Activated CD4-positive, alpha-beta T cell treated with anti-CD3 and anti-CD28 coated beads, Interleukin-2, amount 50 U/mL, for 1 hour (primary cell): Measurements from ENCODE around the gene FAM83C.

Experiments used
- DNase-seq: peaks from one replicate; pipeline ENCODE4 v3.0.0-alpha.2; 2020

FAM83C gene

DNA sequence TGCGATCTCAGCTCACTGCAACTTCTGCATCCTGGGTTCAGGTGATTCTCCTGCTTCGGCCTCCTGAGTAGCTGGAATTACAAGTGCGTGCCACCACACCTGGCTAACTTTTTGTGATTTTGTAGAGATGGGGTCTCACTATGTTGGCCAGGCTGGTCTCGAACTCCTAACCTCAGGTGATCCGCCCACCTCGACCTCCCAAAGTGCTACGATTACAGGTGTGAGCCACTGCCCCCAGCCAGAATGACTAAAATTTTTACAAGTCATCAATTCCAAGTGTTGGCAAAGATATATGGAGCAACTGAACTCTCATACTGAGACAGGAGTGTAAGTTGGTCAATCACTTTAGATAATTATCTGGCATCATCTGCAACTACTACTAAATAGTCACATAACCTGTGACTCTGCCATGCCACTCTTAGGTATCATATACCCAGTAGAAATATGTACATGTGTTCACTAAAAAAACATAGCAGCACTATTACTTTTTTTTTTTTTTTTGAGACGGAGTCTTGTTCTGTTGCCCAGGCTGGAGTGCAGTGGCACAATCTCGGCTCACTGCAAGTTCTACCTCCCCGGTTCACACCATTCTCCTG, 10.6 kb downstream of the FAM83C start:
- DNase-seq: no peak

DNA sequence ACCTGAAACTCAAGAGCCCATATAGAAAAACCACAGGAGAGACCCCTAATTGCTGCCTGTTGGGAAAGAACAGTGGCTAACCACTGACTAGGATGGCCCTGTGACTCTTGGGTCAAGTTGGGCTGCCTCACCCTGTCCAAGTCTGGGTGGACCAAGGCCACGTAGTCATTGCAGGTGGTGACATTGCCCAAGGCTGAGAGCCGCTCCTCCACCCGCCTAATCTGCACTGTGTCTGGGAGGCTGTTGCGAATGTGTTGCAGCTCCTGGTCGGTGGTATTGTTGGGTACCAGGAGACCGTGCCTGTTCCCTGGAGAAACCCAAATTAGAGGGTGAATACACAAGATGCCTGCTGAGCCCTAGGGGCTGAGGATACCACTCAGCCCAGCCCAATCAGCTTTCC, 11.7 kb downstream of the FAM83C start:
- DNase-seq: no peak

DNA sequence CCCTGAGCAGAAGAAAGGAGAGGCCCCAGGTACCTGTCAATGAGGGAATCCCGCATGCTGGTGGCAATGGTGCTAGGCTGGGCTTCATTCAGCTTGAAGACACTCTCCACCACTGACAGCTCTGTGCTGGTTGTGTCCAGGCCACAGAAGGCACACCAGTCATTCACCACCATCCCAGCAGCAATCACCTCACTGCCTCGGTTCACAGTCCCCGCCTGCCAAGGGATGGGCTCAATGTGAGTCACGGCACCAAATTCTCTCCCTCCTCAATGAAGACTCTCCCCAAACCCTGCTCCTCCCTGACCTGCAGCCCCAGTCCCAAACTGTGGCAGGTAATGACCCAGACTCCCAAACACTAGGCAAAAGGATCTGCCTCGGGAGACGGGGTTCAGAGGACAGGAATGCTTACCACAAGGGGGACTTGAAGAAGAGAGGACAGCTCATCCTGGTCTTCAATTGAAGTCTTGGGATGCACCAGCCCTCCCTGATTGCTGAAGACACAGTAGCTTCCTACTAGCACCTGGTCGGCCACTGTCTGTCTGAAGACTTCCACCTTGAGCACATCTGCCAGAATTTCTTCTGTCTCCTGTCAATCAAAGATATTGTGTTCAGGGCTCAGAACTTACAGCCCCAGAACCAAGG, 12.6 kb downstream of the FAM83C start:
- no peak for DNase-seq

DNA sequence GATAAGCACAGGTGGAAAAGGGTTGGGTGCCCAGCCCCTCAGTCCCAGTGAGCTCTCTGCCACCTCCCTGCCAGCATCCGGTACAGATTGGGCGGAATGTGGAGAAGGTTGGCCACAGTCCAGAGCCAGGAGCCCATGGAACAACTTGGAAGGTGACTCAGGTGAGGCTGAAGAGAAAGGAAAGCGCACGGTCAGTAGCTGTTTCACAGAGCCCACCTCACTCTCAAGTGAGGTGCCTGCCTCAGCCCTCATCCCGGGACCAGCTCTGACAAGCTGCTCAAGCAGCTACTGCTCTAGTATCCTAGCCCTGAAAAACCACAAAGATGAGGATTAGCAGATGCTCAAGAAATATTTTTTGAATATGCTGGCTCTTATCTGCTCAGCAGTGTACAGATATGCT, 13.2 kb downstream of the FAM83C start:
- no peak for DNase-seq

DNA sequence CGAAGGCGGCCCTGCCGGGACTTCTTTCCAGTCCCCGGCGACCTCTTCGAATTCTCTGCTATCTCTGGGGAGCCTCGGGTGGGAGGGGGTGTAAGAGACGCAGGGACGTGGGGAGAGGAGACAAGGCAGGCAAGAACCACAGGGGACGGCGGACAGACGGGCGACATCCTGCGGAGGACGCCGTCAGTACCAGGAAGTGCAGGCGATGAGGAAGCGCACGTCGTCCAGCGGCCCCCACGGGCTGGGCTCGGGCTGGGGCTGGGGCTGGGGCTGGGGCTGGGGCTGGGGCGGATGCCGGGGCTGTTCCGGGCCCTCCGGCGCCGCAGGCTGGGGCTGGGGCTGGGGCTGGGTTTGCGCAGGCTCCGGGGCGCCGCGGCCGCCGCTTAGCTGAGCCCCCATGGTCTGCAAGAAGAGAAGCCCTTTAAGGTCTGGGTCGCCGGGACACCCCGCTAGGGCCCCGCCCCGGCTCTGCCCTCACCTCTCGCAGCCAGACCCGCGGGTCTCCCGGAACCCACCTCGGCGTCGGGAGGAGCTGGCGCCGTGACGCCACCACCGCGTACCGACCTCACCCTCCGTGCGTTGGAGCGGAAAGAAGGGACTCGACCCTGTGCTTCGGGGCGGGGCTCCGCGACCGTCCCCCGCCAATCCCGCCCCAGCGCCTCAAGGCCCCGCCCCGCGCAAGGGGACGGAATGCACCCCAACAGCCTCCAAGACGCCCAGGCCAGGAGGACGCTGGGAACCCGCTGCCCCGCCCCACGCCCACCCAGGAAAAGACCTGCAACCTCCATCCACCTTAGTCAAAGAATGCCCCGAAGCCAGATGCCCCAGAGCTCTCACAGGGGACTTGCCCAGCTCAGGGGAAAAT, 14.5 kb downstream of the FAM83C start, which contains the start of gene MMP24OS:
Gene MMP24OS, minus strand, starts transcription at position 592 of the 865 bp plus-strand sequence. Its CDS starts 193 bp downstream, at position 399.
- DNase-seq: peak; percentile 88

DNA sequence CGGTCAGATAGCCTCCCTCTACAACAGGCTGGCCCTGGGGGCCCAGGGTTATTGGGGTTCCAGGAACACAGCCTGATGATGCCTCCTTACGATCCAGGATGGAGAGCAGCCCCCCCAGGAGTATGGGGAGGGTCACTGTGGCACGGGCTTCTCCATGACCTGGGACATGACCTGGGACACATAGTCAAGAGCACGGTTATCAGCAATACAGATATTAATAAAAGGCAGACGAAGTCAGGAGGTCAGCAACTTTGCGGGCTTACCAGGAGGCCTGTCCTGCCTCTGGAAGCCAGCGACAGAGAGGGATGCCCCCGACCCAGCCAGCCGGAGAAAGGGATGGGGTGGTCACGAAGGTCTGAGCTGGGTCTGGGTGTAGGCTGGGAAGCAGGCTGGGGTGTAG, 15.1 kb downstream of the FAM83C start:
- no peak for DNase-seq

DNA sequence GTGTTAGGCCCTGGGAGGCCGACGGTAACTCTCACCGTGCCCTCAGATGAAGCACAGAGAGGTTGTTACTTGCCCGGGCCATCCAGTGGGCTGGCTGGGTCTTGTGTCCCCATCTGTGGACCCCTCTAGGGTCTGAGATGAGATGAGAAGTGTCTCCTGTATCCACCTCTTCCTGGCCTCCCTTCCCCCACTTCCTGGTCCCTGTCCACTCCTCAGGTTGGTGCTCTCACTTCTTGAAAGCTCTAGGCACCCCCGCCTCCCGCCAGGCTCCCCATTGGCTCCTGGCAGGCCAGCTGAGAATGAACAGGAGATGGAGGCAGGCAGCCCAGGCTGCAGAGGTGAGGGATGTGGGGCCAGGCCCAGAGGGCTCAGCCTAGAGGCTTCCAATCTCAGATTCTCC, 15.8 kb downstream of the FAM83C start:
- DNase-seq: no peak

DNA sequence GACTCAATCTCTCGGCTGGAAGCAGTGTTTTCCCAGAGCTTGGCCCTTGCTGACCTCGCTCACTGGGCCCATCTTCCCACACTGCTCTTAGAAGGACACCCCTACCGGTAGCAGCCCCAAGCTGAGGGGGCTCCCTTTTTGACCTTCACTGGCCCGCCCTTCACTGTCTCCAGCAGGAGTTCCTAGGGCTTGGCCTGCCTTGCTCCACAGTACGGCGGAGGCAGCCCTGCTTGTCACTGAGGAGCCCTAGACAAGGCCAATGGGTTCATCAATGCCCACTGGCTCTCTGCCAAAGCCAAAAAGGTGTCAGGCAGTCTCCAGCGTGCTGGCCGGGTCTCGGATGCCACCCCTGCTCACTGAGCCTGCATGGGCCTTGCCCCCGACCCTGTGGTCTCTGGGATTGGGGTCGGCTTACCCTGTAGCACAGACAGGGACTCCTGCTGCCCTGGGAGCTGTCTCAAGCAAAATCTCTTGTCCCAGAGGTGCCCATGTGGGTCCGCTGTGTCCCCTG, 16.4 kb downstream of the FAM83C start:
- DNase-seq: no peak

DNA sequence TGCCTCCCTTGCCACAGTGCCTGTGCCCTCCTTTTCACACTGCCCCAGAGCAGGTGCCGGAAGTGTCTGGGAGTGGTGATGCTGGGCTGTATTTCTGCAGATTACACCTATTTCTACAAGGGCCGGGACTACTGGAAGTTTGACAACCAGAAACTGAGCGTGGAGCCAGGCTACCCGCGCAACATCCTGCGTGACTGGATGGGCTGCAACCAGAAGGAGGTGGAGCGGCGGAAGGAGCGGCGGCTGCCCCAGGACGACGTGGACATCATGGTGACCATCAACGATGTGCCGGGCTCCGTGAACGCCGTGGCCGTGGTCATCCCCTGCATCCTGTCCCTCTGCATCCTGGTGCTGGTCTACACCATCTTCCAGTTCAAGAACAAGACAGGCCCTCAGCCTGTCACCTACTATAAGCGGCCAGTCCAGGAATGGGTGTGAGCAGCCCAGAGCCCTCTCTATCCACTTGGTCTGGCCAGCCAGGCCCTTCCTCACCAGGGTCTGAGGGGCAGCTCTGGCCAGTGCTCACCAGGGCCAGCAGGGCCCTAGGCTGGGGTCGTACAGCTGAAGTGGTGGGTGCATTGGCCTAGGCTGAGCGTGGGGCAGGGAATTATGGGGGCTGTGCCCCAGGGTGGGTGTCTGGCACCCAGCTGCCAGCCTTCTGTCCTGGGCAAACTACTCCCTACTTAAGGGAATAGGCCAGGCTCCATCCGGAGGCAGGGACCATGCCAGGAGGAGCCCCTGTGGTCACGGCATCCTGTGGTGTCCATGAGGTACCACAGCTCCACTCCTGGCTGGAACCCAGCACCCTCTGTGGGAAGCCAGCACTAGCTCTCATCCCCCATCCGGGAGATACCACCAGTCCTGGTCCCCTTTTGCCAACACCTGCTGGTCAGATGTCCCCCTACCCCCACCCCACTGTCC, 17.8 kb downstream of the FAM83C start:
- DNase-seq: no peak

DNA sequence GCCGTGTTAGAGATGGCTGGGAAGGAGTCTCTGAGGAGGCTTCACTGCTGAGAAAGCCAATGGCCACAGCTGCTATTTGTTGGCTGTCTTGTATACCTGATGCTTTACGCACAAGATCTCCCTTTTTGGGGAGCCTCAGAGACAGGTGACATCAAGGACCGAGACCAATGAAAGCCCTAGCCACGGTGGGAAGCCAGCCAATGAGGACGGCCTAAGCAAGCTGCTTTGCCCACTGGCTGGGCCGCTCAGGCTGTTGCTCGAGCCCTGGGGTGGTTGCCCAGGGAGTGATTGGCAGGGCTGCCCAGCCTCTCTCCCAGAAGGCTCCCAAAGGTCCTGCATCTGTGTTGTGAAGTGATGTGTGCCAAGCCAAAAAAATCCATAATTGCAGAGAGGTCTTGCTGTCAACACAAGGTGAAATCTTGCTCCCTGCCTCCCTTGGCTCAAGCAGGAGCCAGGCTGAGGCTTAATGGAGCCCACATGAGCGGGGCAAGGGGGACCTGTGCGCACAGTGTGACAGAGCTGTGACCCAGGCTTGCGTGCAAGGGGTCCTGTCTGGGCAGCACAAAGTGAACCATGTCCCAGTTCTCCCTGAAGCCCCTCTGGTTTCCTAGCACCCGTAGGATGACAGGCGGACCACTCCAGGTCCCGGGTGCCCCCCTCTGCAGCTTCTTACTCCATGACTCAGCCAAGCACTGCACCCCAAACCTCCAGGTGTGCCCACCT, 18.6 kb downstream of the FAM83C start:
- DNase-seq: no peak

DNA sequence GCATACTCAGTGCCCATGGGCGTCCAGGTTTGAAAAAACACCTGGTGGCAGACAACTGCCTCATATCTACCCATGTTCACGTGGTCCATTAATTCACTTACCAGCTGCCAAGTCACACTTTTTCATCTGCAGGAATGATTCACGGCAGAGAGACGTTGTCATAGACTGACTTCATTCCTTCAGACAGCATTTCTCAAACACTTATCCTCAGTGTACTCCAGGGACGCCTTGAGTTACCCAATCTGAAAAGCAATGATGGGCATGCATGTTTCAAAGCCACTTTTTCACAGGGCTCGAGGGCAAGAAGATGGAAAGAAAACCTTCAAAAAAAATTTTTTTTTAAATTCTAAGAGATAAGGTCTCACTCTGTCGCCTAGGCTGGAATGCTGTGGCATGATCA, 20.3 kb downstream of the FAM83C start:
- DNase-seq: no peak

DNA sequence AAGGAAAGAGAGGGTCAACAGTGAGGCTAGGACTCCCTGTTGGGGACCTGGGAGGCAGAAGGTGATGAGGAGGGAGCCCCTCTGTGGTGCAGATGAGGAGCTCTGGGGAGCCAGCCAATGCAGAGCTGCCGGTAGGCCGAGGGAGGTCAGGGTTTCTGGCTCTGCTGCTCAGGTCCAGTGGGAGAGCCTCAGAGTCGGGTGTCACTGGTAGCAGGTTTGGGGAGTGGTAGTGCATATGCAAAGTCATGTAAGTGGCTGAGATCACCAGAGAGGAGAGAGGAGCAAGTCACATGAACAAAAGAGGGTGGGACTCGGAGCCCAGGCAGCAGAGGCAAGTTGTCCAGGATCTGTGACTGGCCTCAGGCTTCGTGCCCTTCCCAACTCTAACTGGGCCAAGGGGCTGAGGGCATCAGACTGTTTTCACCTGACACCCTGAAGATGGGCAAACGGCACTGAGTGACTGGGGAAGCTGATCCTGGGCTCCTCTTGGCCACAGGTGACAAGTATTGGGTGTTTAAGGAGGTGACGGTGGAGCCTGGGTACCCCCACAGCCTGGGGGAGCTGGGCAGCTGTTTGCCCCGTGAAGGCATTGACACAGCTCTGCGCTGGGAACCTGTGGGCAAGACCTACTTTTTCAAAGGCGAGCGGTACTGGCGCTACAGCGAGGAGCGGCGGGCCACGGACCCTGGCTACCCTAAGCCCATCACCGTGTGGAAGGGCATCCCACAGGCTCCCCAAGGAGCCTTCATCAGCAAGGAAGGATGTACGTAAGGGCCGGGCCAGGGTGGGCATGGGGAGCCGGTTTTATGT, 20.9 kb downstream of the FAM83C start:
- no peak for DNase-seq

DNA sequence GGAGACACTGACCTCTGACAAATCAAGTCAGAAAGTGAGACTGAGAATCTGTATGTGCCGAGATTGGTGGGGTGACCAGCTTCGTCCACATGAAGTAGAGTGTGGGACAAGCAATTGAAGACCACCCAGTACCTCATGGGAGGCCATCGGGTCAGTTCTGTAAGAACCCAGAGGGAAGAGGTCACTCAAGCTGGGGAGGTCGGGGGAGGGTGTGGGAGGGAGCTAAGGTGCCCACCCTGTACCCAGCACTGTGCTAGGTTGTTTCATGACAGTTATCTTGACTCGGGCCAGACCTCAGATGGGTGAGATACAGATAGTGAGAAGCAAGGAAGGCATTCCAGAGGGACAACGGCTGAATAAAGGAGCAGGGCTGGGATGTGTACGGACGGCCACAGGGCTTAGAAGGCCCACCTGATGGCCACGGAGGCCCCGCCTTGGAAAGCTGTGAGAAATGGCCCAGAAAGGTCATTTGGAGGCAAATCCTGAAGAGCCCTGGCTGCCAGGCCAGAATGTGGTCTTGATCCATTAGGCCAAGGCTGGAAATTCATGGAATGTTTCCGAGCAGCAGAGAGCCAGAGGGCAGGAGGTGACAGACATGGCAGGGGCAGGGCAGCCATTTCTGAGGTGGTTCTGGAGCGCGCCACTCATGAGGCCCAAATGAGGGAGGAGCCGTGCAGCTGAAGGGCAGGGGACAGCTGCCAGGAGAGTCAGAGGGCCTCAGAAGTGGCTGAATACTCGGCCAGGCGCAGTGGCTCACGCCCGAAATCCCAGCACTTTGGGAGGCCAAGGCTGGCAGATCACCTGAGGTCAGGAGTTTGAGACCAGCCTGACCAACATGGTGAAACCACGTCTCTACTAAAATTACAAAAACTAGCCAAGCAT, 22.0 kb downstream of the FAM83C start:
- no peak for DNase-seq

DNA sequence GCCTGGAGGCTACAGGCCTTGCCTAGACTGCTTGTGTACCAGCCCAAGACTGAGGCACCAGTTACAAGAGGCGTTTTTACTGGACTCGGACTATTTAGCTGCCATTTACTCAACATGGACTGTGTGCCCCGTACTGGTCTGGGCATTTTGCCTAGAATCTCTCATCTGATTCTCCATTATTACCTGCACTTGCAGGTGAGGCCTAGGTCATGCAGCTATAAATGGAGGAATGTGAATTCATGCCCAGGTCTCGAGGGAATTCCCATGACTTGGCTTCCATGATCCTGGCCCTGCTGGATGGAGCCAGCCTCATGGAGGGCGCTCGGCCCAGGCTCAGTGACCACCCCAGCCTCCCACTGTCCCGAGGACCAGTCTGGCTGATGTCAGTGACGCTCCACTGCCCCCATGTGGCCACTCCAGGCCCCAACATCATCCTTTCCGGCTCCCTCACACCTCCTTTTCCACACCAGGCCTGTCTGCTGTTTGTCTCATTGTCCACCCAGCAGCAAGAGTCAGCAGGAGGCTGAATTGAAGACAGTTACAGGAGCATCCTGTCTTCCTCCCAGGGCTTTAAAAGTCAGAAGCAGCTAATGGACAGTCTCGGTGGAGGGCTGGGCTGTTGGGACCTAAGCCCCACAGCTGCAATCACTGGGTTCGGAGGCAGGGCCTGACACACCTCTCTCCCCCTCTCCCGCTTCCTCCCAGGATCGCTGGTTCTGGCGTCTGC, 23.0 kb downstream of the FAM83C start:
- DNase-seq: peak; percentile 45

DNA sequence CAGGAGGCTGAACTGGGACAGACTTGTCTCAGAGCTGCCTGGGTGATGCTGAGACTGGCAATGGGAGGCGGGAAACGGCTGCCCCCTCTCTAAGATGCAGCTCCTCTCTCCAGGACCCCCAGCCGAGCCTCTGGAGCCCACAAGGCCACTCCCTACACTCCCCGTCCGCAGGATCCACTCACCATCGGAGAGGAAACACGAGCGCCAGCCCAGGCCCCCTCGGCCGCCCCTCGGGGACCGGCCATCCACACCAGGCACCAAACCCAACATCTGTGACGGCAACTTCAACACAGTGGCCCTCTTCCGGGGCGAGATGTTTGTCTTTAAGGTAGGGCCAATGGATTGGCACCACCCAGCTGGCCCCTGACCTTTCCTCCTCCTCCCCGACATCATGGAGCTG, 25.1 kb downstream of the FAM83C start:
- DNase-seq: no peak

DNA sequence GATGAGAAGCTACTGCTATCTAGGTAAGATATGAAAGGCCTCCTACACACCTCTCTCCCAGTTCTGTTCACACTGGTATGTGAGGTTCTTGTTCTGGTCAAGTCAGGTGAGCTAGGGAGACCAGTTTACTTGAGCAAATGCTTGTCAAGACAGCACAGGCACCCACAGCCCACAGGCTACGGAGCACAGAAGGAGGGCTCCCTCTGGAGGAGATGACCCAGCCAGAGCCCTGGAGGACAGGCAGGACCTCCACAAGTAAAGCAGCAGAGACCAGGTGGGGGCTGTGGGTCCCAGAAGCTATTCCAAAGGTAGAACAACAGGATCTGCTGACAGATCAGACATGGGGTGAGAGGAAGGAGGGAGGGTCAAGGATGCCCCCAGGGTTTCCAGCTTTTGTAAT, 27.5 kb downstream of the FAM83C start:
- DNase-seq: no peak

DNA sequence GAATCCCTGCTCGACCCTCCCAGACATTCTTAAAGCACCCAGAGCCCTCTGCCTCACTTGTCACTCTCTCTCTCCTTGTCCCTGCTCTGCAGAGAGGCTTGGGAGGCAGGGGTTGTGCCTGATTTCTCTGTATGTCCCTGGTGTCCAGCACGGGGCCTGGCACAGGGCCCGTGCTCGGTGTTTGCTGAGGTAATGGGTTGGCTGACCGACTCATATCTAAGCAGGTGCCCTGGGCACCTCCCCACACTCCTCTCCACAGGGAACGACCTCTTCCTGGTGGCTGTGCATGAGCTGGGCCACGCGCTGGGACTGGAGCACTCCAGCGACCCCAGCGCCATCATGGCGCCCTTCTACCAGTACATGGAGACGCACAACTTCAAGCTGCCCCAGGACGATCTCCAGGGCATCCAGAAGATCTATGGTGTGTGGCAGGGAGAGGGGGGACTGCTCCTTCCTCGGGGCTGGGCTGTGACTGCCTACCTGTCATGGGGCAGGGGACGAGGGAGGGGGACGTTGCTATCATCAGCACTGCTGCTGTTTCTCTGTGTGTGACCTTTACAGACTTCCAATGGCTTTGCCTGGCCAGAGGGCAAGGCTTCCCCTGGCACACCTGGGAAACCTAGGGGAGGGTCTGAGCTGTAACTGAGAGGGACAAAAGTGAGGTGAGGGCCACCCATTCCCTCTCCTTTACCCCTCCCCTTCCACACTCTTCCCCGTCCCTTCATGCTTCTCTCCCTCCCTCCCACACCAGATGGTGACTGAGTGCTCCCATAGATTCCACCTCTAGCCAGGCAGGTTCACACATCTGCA, 28.5 kb downstream of the FAM83C start:
- DNase-seq: no peak
